Suprapubic skin (tissue), 4 donors: Measurements from ENCODE around the gene LMX1B. TPM values are rescaled to one million over a fixed set of nuclear protein-coding genes. Genes with fewer than 3 reads are reported as not detected.

ENCODE experiments used
- DNase-seq, 2 donors: peaks; one replicate each; pipeline ENCODE4 v3.0.0-alpha.2; 2019; ENCODE audit warnings: low spot score in 2 of 2
- H3K27ac ChIP-seq: fragments of 200-600 bp; sonication (generic); one replicate; pipeline ENCODE4 v1.5.1; 2019
- H3K27me3 ChIP-seq: fragments of 200-600 bp; sonication (generic); one replicate; pipeline ENCODE4 v1.5.1; 2019
- H3K36me3 ChIP-seq: fragments of 200-600 bp; sonication (generic); one replicate; pipeline ENCODE4 v1.5.1; 2019
- H3K4me1 ChIP-seq: fragments of 200-600 bp; sonication (generic); one replicate; pipeline ENCODE4 v1.5.1; 2019
- H3K4me3 ChIP-seq: fragments of 200-600 bp; sonication (generic); one replicate; pipeline ENCODE4 v1.5.1; 2019; ENCODE audit warnings: mild to moderate bottlenecking
- H3K9me3 ChIP-seq: fragments of 200-600 bp; sonication (generic); one replicate; pipeline ENCODE4 v1.5.1; 2019
- CTCF ChIP-seq, 2 donors: fragments of 200-600 bp in 1 of 2; fragments of 450-650 bp in 1 of 2; sonication (generic) in 1 of 2; IDR thresholded peaks; one replicate each; pipeline ENCODE4 v1.5.1; 2016 to 2019; ENCODE audit warnings: antibody characterized with exemption in 2 of 2, mild to moderate bottlenecking in 1 of 2, moderate library complexity in 1 of 2
- EP300 ChIP-seq: sonication (generic); formaldehyde crosslinking; IDR thresholded peaks from one replicate; pipeline ENCODE4 v1.6.1; 2017; ENCODE audit warnings: antibody characterized with exemption
- POLR2A ChIP-seq, 2 donors: fragments of 450-650 bp; IDR thresholded peaks; one replicate each; pipeline ENCODE4 v1.6.1; 2017; ENCODE audit warnings: antibody characterized with exemption in 2 of 2, mild to moderate bottlenecking in 2 of 2, moderate library complexity in 2 of 2
- POLR2AphosphoS5 ChIP-seq, 3 donors: sonication (generic); formaldehyde crosslinking; IDR thresholded peaks; one replicate each; pipeline ENCODE4 v1.6.1; 2017; ENCODE audit warnings: antibody characterized with exemption in 3 of 3
- WGBS: methylation state at CpG from one replicate; pipeline ENCODE4 v1.1.5; 2018; 5-methylcytosine and 5-hydroxymethylcytosine counted together
- total RNA-seq, 4 donors: library from RNA; depleted of rRNA; stranded (reverse); fragments of >200 nt; gene quantifications; one replicate each; pipeline ENCODE4 v1.1.0, GENCODE V29; 2016

The LMX1B gene
- total RNA-seq, 4 donors from 2014 or later: 2.4 to 7.8 (median 5.7) TPM

DNA sequence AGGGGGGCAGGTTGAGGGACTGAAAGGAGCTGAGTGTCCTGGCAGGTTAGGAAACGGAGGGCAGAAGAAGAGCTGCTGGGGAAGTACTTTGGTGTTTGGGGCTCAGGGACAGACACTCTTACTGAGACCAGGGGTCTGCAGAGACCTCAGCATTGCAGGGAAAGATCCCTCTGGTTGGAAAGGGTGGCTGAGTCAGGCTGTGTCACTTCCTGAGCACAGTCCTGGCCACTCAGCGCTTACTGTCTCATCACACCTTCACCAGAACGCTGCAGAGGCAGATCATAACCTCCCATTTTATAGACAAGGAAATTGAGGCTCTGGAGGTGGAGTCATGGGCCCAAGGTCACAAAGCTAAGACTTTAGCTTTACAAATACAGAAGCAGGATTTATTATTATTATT, 54.3 kb downstream of the LMX1B start:
- no peak for DNase-seq
- Histone ChIP-seq H3K27ac (no peak overlapping the region), H3K36me3 (no peaks in the 10 kb centered on the region), H3K9me3 (no peaks in the 10 kb centered on the region), H3K4me3 (no peak overlapping the region), H3K27me3 (peaks cover 62% of the 10 kb centered on the region), H3K4me1 (peaks cover 21% of the 10 kb centered on the region)
- TF ChIP-seq POLR2A (IDR thresholded peaks at IDR 0.05): no peak
- TF ChIP-seq EP300: no peak
- no peak for TF ChIP-seq CTCF (IDR thresholded peaks at IDR 0.05)
- TF ChIP-seq POLR2AphosphoS5 (IDR thresholded peaks at IDR 0.05): no peak
- WGBS: 93% methylated on average over 3 of the region's 3 CpGs

GRCh38 chr9:126669108-126669507, 55.4 kb downstream of the LMX1B start:
- no peak for DNase-seq
- Histone ChIP-seq H3K36me3 (no peaks in the 10 kb centered on the region), H3K27me3 (peaks cover 65% of the 10 kb centered on the region), H3K4me1 (peaks cover 14% of the 10 kb centered on the region), H3K9me3 (no peaks in the 10 kb centered on the region), H3K27ac (no peak overlapping the region), H3K4me3 (no peak overlapping the region)
- 75% methylated on average over 14 of the region's 14 CpGs for WGBS
- TF ChIP-seq EP300: no peak
- no peak for TF ChIP-seq POLR2AphosphoS5 (IDR thresholded peaks at IDR 0.05)
- no peak for TF ChIP-seq POLR2A (IDR thresholded peaks at IDR 0.05)
- TF ChIP-seq CTCF (IDR thresholded peaks at IDR 0.05): no peak

DNA sequence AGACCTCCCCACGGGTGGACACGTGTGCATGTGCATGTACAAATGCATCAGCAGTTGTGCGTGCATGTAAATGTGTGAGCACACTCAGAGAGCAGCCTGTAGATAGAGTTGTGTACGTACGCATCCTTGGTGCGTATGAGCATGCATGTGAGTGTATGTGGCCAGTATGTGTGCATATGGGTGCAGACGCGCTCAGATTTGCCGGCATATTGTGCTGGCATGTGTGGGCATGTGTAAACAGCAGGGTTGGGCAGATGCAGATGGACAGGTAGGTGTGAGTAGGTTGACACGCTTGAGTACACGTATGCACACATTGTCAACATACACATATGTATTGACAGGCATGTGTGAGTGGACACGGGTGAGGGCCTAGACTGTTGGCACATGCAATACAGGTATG, 56.5 kb downstream of the LMX1B start:
- no peaks in the 10 kb centered on the region for H3K36me3 ChIP-seq
- TF ChIP-seq POLR2AphosphoS5 (IDR thresholded peaks at IDR 0.05) (no peak), CTCF (IDR thresholded peaks at IDR 0.05) (no peak), POLR2A (IDR thresholded peaks at IDR 0.05) (no peak), EP300 (no peak)
- DNase-seq: no peak
- WGBS: 61% methylated on average over 8 of the region's 12 CpGs
- peaks cover 65% of the 10 kb centered on the region for H3K27me3 ChIP-seq
- no peaks in the 10 kb centered on the region for H3K9me3 ChIP-seq
- H3K27ac ChIP-seq: no peak overlapping the region
- H3K4me1 ChIP-seq: peaks cover 8% of the 10 kb centered on the region
- no peak overlapping the region for H3K4me3 ChIP-seq

DNA sequence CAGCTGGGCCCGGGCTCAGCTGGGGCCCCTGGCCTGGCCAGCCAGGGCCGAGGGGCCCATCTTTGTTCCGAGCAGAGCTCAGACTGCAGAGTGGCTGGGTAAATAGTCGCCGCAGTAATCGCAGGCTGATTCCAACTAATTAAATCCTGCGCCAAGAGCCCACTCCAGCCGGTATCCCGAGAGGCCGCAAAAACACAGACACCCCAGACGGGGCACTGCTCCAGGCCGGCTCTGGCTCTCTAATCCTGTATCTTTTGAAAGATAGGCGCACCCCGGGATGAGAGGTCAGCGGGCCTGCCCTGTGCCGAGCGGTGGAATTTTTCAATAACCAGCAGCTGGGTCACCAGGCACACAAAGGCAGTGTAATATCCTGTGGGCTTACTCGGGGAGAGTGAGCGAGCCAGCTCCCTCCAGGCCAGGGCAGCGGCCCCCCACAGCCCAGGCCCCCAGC, 57.7 kb downstream of the LMX1B start:
- 54% methylated on average over 19 of the region's 20 CpGs for WGBS
- DNase-seq: no peak
- Histone ChIP-seq H3K27me3 (peaks cover 65% of the 10 kb centered on the region), H3K4me1 (peaks cover 3% of the 10 kb centered on the region), H3K9me3 (no peaks in the 10 kb centered on the region), H3K4me3 (no peak overlapping the region), H3K27ac (no peak overlapping the region), H3K36me3 (no peaks in the 10 kb centered on the region)
- TF ChIP-seq POLR2AphosphoS5 (IDR thresholded peaks at IDR 0.05) (no peak), EP300 (no peak), POLR2A (IDR thresholded peaks at IDR 0.05) (no peak), CTCF (IDR thresholded peaks at IDR 0.05) (no peak)

DNA sequence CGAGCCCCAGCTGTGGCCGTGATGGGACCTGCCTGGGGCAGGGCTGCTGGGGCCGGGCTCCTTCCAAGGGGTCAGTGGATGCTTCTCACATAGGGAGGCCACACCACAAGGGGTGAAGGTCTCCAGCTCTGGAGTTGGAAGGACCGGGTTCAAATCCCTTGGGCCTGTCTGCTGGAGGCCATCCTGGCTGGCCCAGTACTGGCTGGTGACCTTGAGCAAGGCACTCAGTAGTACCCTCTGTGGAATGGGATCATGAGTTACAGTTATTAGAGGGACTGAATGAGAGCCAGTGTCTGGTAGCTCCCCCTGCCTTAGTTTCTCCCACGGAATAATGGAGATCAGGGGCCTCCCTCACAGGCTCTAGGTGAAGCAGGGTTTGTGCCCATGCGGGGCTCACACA, 58.3 kb downstream of the LMX1B start:
- H3K27ac ChIP-seq: no peak overlapping the region
- DNase-seq: no peak
- H3K27me3 ChIP-seq: peaks cover 70% of the 10 kb centered on the region
- peaks cover 6% of the 10 kb centered on the region for H3K4me1 ChIP-seq
- no peaks in the 10 kb centered on the region for H3K9me3 ChIP-seq
- 71% methylated on average over 6 of the region's 6 CpGs for WGBS
- TF ChIP-seq EP300 (no peak), CTCF (IDR thresholded peaks at IDR 0.05) (no peak), POLR2AphosphoS5 (IDR thresholded peaks at IDR 0.05) (no peak), POLR2A (IDR thresholded peaks at IDR 0.05) (no peak)
- H3K36me3 ChIP-seq: no peaks in the 10 kb centered on the region
- H3K4me3 ChIP-seq: no peak overlapping the region
